ENCODE results near the gene CFAP100. TPM values are rescaled to one million over a fixed set of nuclear protein-coding genes. Genes with fewer than 3 reads are reported as not detected.

CFAP100 gene
- total RNA-seq, 1 donor from 2014 or later = not detected

DNA sequence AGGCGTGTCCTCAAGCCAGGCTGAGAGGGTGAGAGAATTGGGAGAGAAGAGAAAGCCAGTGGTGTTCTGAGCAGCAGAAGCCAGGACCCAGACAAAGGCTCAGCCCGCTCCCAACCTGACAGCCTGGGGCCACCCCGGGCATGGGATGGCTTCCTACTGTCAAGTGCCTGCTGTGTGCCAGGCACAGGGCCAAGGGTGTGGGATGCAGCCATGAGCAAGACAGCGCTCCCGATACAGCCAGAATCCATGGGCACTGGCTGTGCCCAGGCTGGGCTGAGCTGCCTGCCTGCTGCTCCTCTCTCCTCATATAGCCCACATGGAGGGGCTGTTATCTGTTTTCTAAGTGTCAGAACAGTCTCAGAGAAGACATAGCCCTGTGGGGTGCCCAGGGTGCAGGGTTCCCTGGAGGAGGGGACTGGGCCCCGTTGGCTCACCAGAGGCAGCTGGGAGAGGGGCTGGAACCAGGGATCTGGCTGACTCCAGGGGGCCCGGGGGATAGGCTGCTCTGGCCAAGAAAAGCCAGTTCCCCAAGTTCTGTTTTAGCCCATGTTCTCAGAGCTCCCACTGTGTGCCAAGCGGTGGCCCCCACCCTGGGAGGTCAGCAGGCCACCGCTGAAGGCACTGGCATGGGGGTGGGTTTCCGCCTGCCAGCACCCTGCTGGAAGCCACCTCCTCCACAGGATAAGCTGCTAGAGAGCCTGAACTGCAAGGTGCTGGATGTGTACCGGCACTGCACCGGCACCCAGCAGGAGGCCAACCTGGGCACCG is 39.0 kb downstream of the CFAP100 start:
- no peaks in the 10 kb centered on the region for H4K20me1 ChIP-seq (ENCODE audit: insufficient read depth, low read length)
- no peaks in the 10 kb centered on the region for H3K4me1 ChIP-seq (ENCODE audit: insufficient read depth, low read length)
- TF ChIP-seq, protein P1, sequence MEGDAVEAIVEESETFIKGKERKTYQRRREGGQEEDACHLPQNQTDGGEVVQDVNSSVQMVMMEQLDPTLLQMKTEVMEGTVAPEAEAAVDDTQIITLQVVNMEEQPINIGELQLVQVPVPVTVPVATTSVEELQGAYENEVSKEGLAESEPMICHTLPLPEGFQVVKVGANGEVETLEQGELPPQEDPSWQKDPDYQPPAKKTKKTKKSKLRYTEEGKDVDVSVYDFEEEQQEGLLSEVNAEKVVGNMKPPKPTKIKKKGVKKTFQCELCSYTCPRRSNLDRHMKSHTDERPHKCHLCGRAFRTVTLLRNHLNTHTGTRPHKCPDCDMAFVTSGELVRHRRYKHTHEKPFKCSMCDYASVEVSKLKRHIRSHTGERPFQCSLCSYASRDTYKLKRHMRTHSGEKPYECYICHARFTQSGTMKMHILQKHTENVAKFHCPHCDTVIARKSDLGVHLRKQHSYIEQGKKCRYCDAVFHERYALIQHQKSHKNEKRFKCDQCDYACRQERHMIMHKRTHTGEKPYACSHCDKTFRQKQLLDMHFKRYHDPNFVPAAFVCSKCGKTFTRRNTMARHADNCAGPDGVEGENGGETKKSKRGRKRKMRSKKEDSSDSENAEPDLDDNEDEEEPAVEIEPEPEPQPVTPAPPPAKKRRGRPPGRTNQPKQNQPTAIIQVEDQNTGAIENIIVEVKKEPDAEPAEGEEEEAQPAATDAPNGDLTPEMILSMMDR (IDR thresholded peaks at IDR 0.05; ENCODE audit: insufficient read depth, low read depth, low read length) = no peak
- no peak for TF ChIP-seq EZH2 (IDR thresholded peaks at IDR 0.05; ENCODE audit: insufficient read depth, low read length)
- no peaks in the 10 kb centered on the region for H3K36me3 ChIP-seq (ENCODE audit: insufficient read depth, low read length)
- FAIRE-seq = no peak
- no peak overlapping the region for H3K4me3 ChIP-seq (ENCODE audit: insufficient read depth, low read depth, low read length)
- Mint-ChIP-seq H3K36me3 (ENCODE audit: low read depth, unreplicated experiment) (peaks cover 6% of the 10 kb centered on the region), H3K4me3 (ENCODE audit: unreplicated experiment) (no peak overlapping the region), H3K27me3 (ENCODE audit: low read depth, unreplicated experiment) (no peaks in the 10 kb centered on the region), H3K27ac (ENCODE audit: unreplicated experiment) (no peak overlapping the region), H3K4me1 (ENCODE audit: low read depth, unreplicated experiment) (peaks cover 3% of the 10 kb centered on the region), H3K9me3 (ENCODE audit: unreplicated experiment) (peaks cover 2% of the 10 kb centered on the region)
- no peak overlapping the region for H3K9ac ChIP-seq (ENCODE audit: low read length)
- no peaks in the 10 kb centered on the region for H3K9me3 ChIP-seq (ENCODE audit: insufficient read depth, low read depth, low read length)
- no peak overlapping the region for H3K4me2 ChIP-seq (ENCODE audit: low read length)
- no peaks in the 10 kb centered on the region for H3K79me2 ChIP-seq (ENCODE audit: insufficient read depth, low read length)
- H3K27ac ChIP-seq (ENCODE audit: low read depth, low read length) = no peak overlapping the region
- DNase-seq (ENCODE audit: low read depth) = no peak
- H2AFZ ChIP-seq (ENCODE audit: low read depth, low read length) = no peak overlapping the region
- H3K27me3 ChIP-seq (ENCODE audit: insufficient read depth, low read length) = no peaks in the 10 kb centered on the region

DNA sequence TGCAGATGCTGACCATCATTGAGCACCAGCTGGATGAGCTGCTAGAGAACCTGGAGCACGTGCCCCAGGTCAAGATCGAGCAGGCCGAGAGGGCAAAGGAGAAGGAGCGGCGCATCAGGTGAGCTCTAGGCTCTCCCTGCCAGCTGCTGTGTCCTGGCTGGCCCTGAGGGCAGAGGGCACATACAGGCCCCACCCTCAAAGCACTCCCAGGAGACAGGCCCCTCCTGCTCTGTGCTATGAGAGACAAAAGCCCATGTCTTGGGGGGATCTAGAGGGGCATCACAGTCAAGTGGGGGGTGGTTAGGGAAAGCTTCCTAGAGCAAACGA is 39.5 kb downstream of the CFAP100 start:
- H3K79me2 ChIP-seq (ENCODE audit: insufficient read depth, low read length) = no peaks in the 10 kb centered on the region
- Mint-ChIP-seq H3K9me3 (ENCODE audit: unreplicated experiment) (peaks cover 2% of the 10 kb centered on the region), H3K4me1 (ENCODE audit: low read depth, unreplicated experiment) (peaks cover 3% of the 10 kb centered on the region), H3K4me3 (ENCODE audit: unreplicated experiment) (no peak overlapping the region), H3K27ac (ENCODE audit: unreplicated experiment) (no peak overlapping the region), H3K27me3 (ENCODE audit: low read depth, unreplicated experiment) (no peaks in the 10 kb centered on the region), H3K36me3 (ENCODE audit: low read depth, unreplicated experiment) (peaks cover 6% of the 10 kb centered on the region)
- no peak overlapping the region for H3K9ac ChIP-seq (ENCODE audit: low read length)
- H3K27me3 ChIP-seq (ENCODE audit: insufficient read depth, low read length) = no peaks in the 10 kb centered on the region
- H3K36me3 ChIP-seq (ENCODE audit: insufficient read depth, low read length) = no peaks in the 10 kb centered on the region
- no peaks in the 10 kb centered on the region for H3K4me1 ChIP-seq (ENCODE audit: insufficient read depth, low read length)
- H3K27ac ChIP-seq (ENCODE audit: low read depth, low read length) = no peak overlapping the region
- no peak for FAIRE-seq
- no peak overlapping the region for H2AFZ ChIP-seq (ENCODE audit: low read depth, low read length)
- no peak overlapping the region for H3K4me2 ChIP-seq (ENCODE audit: low read length)
- no peaks in the 10 kb centered on the region for H3K9me3 ChIP-seq (ENCODE audit: insufficient read depth, low read depth, low read length)
- H4K20me1 ChIP-seq (ENCODE audit: insufficient read depth, low read length) = no peaks in the 10 kb centered on the region
- no peak overlapping the region for H3K4me3 ChIP-seq (ENCODE audit: insufficient read depth, low read depth, low read length)
- TF ChIP-seq, protein P1 (IDR thresholded peaks at IDR 0.05; ENCODE audit: insufficient read depth, low read depth, low read length) = no peak
- TF ChIP-seq EZH2 (IDR thresholded peaks at IDR 0.05; ENCODE audit: insufficient read depth, low read length) = no peak
- DNase-seq (ENCODE audit: low read depth) = no peak

DNA sequence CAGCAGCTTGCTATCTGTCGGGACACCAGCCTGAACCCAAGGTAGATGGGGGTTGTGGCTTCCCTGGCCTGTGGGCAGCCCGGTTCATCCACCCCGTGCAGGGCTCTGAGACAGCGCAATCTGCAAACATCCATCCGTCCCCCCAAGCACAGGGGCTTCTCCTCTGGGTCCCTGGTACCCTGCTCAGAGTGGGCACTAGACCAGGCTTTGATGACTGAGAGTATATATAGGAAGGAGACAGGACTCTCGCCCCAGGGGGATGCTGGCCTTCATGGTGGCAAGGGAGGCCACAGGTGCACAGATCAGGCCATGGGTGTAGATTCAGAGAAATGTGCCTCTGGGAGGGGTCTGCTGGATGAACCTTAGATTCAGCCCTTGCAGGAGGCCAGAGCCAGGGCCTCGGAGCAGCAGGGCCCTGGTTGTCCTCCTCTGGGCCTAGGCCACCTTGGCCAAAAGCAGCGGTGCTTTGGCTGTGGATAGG is 40.3 kb downstream of the CFAP100 start:
- Mint-ChIP-seq H3K36me3 (ENCODE audit: low read depth, unreplicated experiment) (peaks cover 6% of the 10 kb centered on the region), H3K4me3 (ENCODE audit: unreplicated experiment) (no peak overlapping the region), H3K27ac (ENCODE audit: unreplicated experiment) (no peak overlapping the region), H3K27me3 (ENCODE audit: low read depth, unreplicated experiment) (no peaks in the 10 kb centered on the region), H3K9me3 (ENCODE audit: unreplicated experiment) (peaks cover 2% of the 10 kb centered on the region), H3K4me1 (ENCODE audit: low read depth, unreplicated experiment) (peaks cover 3% of the 10 kb centered on the region)
- Histone ChIP-seq H3K36me3 (ENCODE audit: insufficient read depth, low read length) (no peaks in the 10 kb centered on the region), H3K9me3 (ENCODE audit: insufficient read depth, low read depth, low read length) (no peaks in the 10 kb centered on the region), H3K4me3 (ENCODE audit: insufficient read depth, low read depth, low read length) (no peak overlapping the region), H3K79me2 (ENCODE audit: insufficient read depth, low read length) (no peaks in the 10 kb centered on the region), H3K4me1 (ENCODE audit: insufficient read depth, low read length) (no peaks in the 10 kb centered on the region), H3K4me2 (ENCODE audit: low read length) (no peak overlapping the region), H4K20me1 (ENCODE audit: insufficient read depth, low read length) (no peaks in the 10 kb centered on the region), H3K9ac (ENCODE audit: low read length) (no peak overlapping the region), H3K27ac (ENCODE audit: low read depth, low read length) (no peak overlapping the region), H2AFZ (ENCODE audit: low read depth, low read length) (no peak overlapping the region), H3K27me3 (ENCODE audit: insufficient read depth, low read length) (no peaks in the 10 kb centered on the region)
- DNase-seq (ENCODE audit: low read depth) (no peak), FAIRE-seq (no peak)
- no peak for TF ChIP-seq EZH2 (IDR thresholded peaks at IDR 0.05; ENCODE audit: insufficient read depth, low read length)
- TF ChIP-seq, protein P1 (IDR thresholded peaks at IDR 0.05; ENCODE audit: insufficient read depth, low read depth, low read length) = no peak
